Keratinocyte (primary cell): Measurements from ENCODE around the gene MET.

Source experiments
- EZH2 ChIP-seq: IDR thresholded peaks from one replicate; pipeline ENCODE4 v1.6.1; 2012; ENCODE audit warnings: inconsistent platforms, mild to moderate bottlenecking, low read length, moderate library complexity
- TF ChIP-seq, protein P1 (sequence below), 3 experiments: IDR thresholded peaks in 1 of 3; conservative IDR thresholded peaks in 1 of 3; optimal IDR thresholded peaks in 1 of 3; 2 replicates in 2 of 3; 3 replicates in 1 of 3; pipeline versions ENCODE3 to v1.5.1; 2011; ENCODE audit warnings: low read length in 3 of 3, mild to moderate bottlenecking in 3 of 3, moderate library complexity in 2 of 3, control low read depth in 1 of 3, inconsistent platforms in 1 of 3; ENCODE audit not compliant: insufficient read depth in 2 of 3; ENCODE audit errors: extremely low read depth in 1 of 3

DNA sequence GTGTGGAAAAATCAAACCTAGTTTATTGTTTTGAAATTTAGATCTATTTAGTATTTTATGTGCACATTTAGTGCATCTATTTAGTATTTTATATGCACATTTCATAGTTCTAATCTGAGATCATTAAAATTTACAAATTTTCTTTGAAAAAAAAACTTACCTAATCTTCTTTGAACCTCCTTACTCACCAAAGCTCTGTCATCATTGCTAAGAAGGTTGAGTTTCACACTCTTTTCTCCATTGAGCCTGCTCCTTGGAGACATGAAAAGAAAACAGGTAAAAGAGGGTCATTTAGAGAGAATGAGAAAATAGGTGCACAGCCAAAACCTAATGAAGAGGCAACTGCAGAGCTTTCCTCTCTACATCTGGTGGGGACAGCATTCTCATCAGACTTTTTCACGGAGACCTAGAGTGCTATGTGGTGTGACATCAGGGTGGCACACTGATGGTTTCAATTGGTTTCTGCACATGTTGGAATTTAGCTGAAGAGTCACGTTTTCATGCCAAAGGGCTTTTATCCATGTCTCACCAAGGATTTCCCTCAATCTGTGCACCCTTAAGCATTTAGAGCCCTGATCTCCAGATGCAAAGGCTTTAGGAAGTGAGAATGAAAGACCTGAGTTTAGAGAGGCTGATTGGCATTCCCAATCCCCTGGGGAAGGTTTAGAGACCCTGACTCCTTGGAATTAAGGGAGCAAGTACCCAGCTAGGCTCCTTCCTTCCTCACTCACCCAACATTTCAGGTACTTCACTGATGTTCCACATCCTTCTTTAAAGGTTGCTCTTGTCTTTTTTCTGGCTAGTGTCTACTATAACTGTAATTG lies 101.1 kb downstream of the MET start:
- TF ChIP-seq, protein P1, sequence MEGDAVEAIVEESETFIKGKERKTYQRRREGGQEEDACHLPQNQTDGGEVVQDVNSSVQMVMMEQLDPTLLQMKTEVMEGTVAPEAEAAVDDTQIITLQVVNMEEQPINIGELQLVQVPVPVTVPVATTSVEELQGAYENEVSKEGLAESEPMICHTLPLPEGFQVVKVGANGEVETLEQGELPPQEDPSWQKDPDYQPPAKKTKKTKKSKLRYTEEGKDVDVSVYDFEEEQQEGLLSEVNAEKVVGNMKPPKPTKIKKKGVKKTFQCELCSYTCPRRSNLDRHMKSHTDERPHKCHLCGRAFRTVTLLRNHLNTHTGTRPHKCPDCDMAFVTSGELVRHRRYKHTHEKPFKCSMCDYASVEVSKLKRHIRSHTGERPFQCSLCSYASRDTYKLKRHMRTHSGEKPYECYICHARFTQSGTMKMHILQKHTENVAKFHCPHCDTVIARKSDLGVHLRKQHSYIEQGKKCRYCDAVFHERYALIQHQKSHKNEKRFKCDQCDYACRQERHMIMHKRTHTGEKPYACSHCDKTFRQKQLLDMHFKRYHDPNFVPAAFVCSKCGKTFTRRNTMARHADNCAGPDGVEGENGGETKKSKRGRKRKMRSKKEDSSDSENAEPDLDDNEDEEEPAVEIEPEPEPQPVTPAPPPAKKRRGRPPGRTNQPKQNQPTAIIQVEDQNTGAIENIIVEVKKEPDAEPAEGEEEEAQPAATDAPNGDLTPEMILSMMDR (optimal IDR thresholded peaks at IDR 0.05 in 1 of 3, IDR thresholded peaks at IDR 0.05 in 1 of 3, conservative IDR thresholded peaks at IDR 0.05 in 1 of 3; ENCODE audit: extremely low read depth in 1 of 3, insufficient read depth in 2 of 3, low read length in 3 of 3), result no peak
- no peak for TF ChIP-seq EZH2
